Pancreas (tissue), 10 donors: ENCODE results near the gene SDCBP2. TPM values are rescaled to one million over a fixed set of nuclear protein-coding genes. Genes with fewer than 3 reads are reported as not detected.

ENCODE experiments used
- ATAC-seq, 4 donors: fragments of 200-7000 bp; cut with Tn5 transposase; one replicate each; pipeline versions ENCODE4 v1.8.0 to v1.9.1; 2020; ENCODE audit warnings: mild to moderate bottlenecking in 4 of 4, moderate library complexity in 4 of 4
- DNase-seq, 6 donors: peaks; one replicate each; pipeline ENCODE4 v3.0.0-alpha.2; 2020
- FAIRE-seq: peaks from 2 replicates; lab custom pipeline; 2012; peaks lifted over from hg19 to GRCh38; lab: Jason Lieb, UNC
- H3K27ac ChIP-seq, 4 donors: fragments of 200-600 bp; sonication (generic); 1 replicate in 3 of 4; 2 replicates in 1 of 4; pipeline versions ENCODE4 v1.5.0 to v1.8.0; 2020
- H3K27me3 ChIP-seq, 4 donors: fragments of 200-600 bp; one replicate each; pipeline ENCODE4 v1.8.0; 2021
- H3K36me3 ChIP-seq, 3 donors: fragments of 200-600 bp; sonication (generic) in 1 of 3; one replicate each; pipeline versions ENCODE4 v1.5.0 to v1.8.0; 2020 to 2021
- H3K4me1 ChIP-seq, 3 donors: fragments of 200-600 bp; one replicate each; pipeline ENCODE4 v1.8.0; 2021
- H3K4me3 ChIP-seq, 4 donors: fragments of 200-600 bp; sonication (generic) in 2 of 4; one replicate each; pipeline versions ENCODE4 v1.5.0 to v1.8.0; 2020 to 2021
- H3K9me3 ChIP-seq, 4 donors: fragments of 200-600 bp; one replicate each; pipeline ENCODE4 v1.8.0; 2021
- CTCF ChIP-seq, 4 donors: fragments of 200-600 bp; sonication (generic) in 3 of 4; IDR thresholded peaks; one replicate each; pipeline versions ENCODE4 v1.5.0 to v1.8.0; 2021; ENCODE audit warnings: antibody characterized with exemption in 4 of 4
- WGBS, 2 donors: extraction: QIAGEN DNeasy Blood & Tissue Kit; methylation state at CpG; one replicate each; pipeline ENCODE4 v1.1.7; 2013; 5-methylcytosine and 5-hydroxymethylcytosine counted together
- intact Hi-C, 3 donors: fragments of 100-400 bp; cut with DNase I; formaldehyde crosslinking; loops; one replicate each; pipeline versions ENCODE4 v1.11.1 to v1.14.2; 2022
- polyA plus RNA-seq, 2 donors: library from polyadenylated mRNA; stranded (reverse); fragments of 200-250 nt; gene quantifications; one replicate each; pipeline ENCODE4 v1.2.3, GENCODE V29; 2013
- total RNA-seq, 6 donors: library from RNA; stranded (reverse); fragmentation: NEBNext Ultra II Directional in 4 of 6; extraction: Animal tissue kit (Norgen Biotek cat#: 25700) in 4 of 6; gene quantifications; one replicate each; pipeline versions ENCODE4 v1.2.1 to v1.2.4, GENCODE V29; 2021 to 2023
- donor health status: healthy with polysubstance abuse.
- donor health status: DM: no; HTN: no; CAD: no; lungs with moderate emphysema.
- donor health status: DM: no; HTN: no; CAD: no.
- donor health status: control.
- donor health status: control.
- donor health status: Bipolar disorder and iron deficiency.
- donor health status: DM: yes; HTN: yes; CAD: no.
- donor health status: DM: no; HTN: no; CAD: no.
- donor health status: DM: no; HTN: no; CAD: no.
- donor health status: DM: yes; HTN: yes; CAD: no.

SDCBP2 gene
- total and polyA plus RNA-seq, 8 donors: 4.7 to 23.8 (median 12.0) TPM

DNA sequence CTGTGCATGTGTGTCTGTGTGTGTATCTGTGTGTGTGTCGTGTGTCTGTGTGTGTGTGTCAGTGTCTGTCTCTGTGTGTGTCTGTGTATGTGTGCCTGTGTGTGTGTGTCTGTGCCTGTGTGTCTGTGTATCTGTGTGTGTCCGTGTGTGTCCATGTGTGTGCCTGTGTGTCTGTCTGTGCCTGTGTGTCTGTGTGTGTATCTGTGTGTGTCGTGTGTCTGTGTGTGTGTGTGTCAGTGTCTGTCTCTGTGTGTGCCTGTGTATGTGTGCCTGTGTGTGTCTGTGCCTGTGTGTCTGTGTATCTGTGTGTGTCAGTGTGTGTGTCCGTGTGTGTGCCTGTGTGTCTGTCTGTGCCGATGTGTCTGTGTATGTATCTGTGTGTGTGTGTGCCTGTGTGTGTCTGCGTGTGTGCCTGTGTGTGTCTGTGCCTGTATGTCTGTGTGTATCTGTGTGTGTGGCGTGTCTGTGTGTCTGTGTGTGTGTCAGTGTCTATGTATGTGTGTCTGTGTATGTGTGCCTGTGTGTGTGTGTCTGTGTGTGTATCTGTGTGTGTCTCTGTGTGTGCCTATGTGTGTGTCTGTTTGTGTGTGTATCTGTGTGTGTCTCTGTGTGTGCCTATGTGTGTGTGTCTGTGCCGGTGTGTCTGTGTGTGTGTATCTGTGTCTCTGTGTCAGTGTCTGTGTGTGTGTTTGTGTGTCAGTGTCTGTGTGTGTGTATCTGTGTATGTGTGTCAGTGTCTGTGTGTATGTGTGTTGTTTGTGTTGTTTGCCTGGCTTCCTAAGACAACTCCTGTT, 51.2 kb downstream of the SDCBP2 start:
- FAIRE-seq (no peak), ATAC-seq (no peak), DNase-seq (no peak)
- no peak overlapping the region for H3K4me3 ChIP-seq
- no peak overlapping the region for H3K27ac ChIP-seq
- H3K36me3 ChIP-seq: no peaks in the 10 kb centered on the region
- WGBS, 2 donors: 87 to 91% methylated on average over 8 of the region's 8 CpGs
- intact Hi-C loops: no loop called here
- H3K9me3 ChIP-seq: no peaks in the 10 kb centered on the region
- peaks cover 7 to 22% (median 12%) of the 10 kb centered on the region in 3 donors for H3K4me1 ChIP-seq
- TF ChIP-seq CTCF (IDR thresholded peaks at IDR 0.05): no peak
- no peaks in the 10 kb centered on the region for H3K27me3 ChIP-seq

GRCh38 chr20:1275919-1276318, 53.0 kb downstream of the SDCBP2 start:
- Histone ChIP-seq H3K9me3 (no peaks in the 10 kb centered on the region), H3K4me1 (peaks cover 0 to 7% (median 0%) of the 10 kb centered on the region in 3 donors), H3K36me3 (no peaks in the 10 kb centered on the region), H3K27me3 (no peaks in the 10 kb centered on the region), H3K27ac (no peak overlapping the region), H3K4me3 (no peak overlapping the region)
- ATAC-seq (no peak), FAIRE-seq (no peak), DNase-seq (no peak)
- WGBS, 2 donors: 83 to 85% methylated on average over 2 of the region's 2 CpGs
- intact Hi-C loops: no loop called here
- TF ChIP-seq CTCF (IDR thresholded peaks at IDR 0.05): no peak

- 83 to 84% methylated on average over 14 of the region's 14 CpGs for WGBS, 2 donors
- Histone ChIP-seq H3K36me3 (no peaks in the 10 kb centered on the region), H3K27me3 (no peaks in the 10 kb centered on the region), H3K9me3 (no peaks in the 10 kb centered on the region), H3K4me3 (no peak overlapping the region), H3K4me1 (no peaks in the 10 kb centered on the region), H3K27ac (no peak overlapping the region)
- no peak for ATAC-seq
- no peak for FAIRE-seq
- intact Hi-C loops: no loop called here
- DNase-seq: peak in 1 of 6 donors; percentile 28
- TF ChIP-seq CTCF (IDR thresholded peaks at IDR 0.05): no peak
Observed at GRCh38 chr20:1274485-1275311, 54.2 kb downstream of the SDCBP2 start.

GRCh38 chr20:1273366-1273765, 55.6 kb downstream of the SDCBP2 start:
- FAIRE-seq (no peak), ATAC-seq (no peak), DNase-seq (no peak)
- WGBS, 2 donors: 87 to 91% methylated on average over 2 of the region's 2 CpGs
- intact Hi-C loops: no loop called here
- Histone ChIP-seq H3K4me1 (no peaks in the 10 kb centered on the region), H3K4me3 (no peak overlapping the region), H3K9me3 (no peaks in the 10 kb centered on the region), H3K27ac (no peak overlapping the region), H3K27me3 (no peaks in the 10 kb centered on the region), H3K36me3 (no peaks in the 10 kb centered on the region)
- no peak for TF ChIP-seq CTCF (IDR thresholded peaks at IDR 0.05)
